Esophagus squamous epithelium (tissue), 4 donors: ENCODE measurements around the gene TFAP2C.

Experiments used
- POLR2A ChIP-seq, 4 donors: fragments of 450-650 bp; IDR thresholded peaks; one replicate each; pipeline ENCODE4 v1.6.1; 2017; ENCODE audit warnings: antibody characterized with exemption in 4 of 4, mild to moderate bottlenecking in 4 of 4, moderate library complexity in 3 of 4
- TF ChIP-seq, protein P1 (sequence below), 6 experiments: fragments of 450-650 bp in 4 of 6; fragments of 200-600 bp in 2 of 6; sonication (generic) in 2 of 6; IDR thresholded peaks; one replicate each; pipeline ENCODE4 v1.5.1; 2016 to 2019; ENCODE audit warnings: antibody characterized with exemption in 6 of 6, mild to moderate bottlenecking in 4 of 6, moderate library complexity in 4 of 6

DNA sequence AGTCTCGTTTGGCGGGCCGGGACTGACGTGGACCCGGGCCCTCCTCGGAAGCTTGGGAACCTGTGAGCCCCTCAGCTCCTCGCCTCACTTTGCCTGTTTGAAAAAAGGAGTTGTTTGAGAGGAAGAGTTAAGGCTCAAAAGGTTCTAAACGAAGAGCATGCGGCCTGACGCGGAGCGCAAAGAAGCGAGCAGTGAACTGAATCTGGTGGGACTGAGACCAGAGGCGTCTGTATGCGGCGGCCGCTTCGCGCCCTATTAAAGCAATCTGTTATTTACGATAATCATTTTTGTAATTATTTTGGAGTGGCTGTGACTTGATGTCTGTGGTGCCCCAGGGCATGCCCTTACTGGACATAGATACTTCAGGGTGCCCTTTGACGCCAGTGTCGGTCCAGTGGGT, 3.3 kb upstream of the TFAP2C start:
- TF ChIP-seq, protein P1, sequence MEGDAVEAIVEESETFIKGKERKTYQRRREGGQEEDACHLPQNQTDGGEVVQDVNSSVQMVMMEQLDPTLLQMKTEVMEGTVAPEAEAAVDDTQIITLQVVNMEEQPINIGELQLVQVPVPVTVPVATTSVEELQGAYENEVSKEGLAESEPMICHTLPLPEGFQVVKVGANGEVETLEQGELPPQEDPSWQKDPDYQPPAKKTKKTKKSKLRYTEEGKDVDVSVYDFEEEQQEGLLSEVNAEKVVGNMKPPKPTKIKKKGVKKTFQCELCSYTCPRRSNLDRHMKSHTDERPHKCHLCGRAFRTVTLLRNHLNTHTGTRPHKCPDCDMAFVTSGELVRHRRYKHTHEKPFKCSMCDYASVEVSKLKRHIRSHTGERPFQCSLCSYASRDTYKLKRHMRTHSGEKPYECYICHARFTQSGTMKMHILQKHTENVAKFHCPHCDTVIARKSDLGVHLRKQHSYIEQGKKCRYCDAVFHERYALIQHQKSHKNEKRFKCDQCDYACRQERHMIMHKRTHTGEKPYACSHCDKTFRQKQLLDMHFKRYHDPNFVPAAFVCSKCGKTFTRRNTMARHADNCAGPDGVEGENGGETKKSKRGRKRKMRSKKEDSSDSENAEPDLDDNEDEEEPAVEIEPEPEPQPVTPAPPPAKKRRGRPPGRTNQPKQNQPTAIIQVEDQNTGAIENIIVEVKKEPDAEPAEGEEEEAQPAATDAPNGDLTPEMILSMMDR (IDR thresholded peaks at IDR 0.05) = no peak
- no peak for TF ChIP-seq POLR2A (IDR thresholded peaks at IDR 0.05)
